SH-SY5Y (cell line): ENCODE results near the gene FANCC.

Experiments
- GATA2 ChIP-seq: IDR thresholded peaks from 2 replicates; pipeline ENCODE4 v1.6.1; 2011; ENCODE audit warnings: mild to moderate bottlenecking, low read depth, low read length
- GATA3 ChIP-seq: IDR thresholded peaks from 2 replicates; pipeline ENCODE4 v1.6.1; 2011; ENCODE audit warnings: low read depth, mild to moderate bottlenecking, low read length, moderate library complexity

- TF ChIP-seq GATA3 (no peak), GATA2 (no peak)
Measured at GRCh38 chr9:95242613-95243012, 74.9 kb downstream of the FANCC start.
